ENCODE data around the gene RFTN1.

The RFTN1 gene

GRCh38 chr3:16512435-16513140, 911 bp downstream of the RFTN1 start:
- peak overlapping the region; percentile 77 to 78 for H3K27ac ChIP-seq (ENCODE audit: insufficient read depth in 1 of 2, low read depth in 1 of 2, low read length in 2 of 2, poor library complexity in 1 of 2, severe bottlenecking in 2 of 2)
- peaks cover 18 to 93% (median 79%) of the 10 kb centered on the region in 4 experiments for H3K4me1 ChIP-seq (ENCODE audit: control extremely low read depth in 1 of 4, control insufficient read depth in 4 of 4, insufficient read depth in 4 of 4, low read length in 3 of 4)
- H3K9me3 ChIP-seq (ENCODE audit: control extremely low read depth in 1 of 5, control insufficient read depth in 4 of 5, insufficient read depth in 2 of 5, low read depth in 1 of 5, low read length in 4 of 5) = no peaks in the 10 kb centered on the region
- no peaks in the 10 kb centered on the region for H3K27me3 ChIP-seq (replicated peaks in 2 of 5; ENCODE audit: control insufficient read depth in 4 of 5, insufficient read depth in 5 of 5, low read length in 4 of 5)
- ChIA-PET CTCF (interaction anchor here (0.7 to 2.5 kb wide), 10 partner anchors 15 to 221 kb away, joined by 3 to 21 read pairs (median 6); no protein-coding TSS in a partner anchor), POLR2A (interaction anchor here (0.7 to 1.5 kb wide), 3 partner anchors 18 to 46 kb away, joined by 3 to 5 read pairs (median 5); no protein-coding TSS in a partner anchor)
- DNase-seq = peak in 1 of 3 donors; percentile 71
- under 1% methylated on average over 31 of the region's 37 CpGs for whole genome bisulfite sequencing (ENCODE audit: insufficient coverage)
- H3K36me3 ChIP-seq (ENCODE audit: control insufficient read depth in 4 of 4, insufficient read depth in 4 of 4, low read length in 3 of 4) = no peaks in the 10 kb centered on the region
- peak overlapping the region; percentile 74 to 96 (median 87) for H3K4me3 ChIP-seq (ENCODE audit: control insufficient read depth in 1 of 7, extremely low read depth in 1 of 7, insufficient read depth in 4 of 7, low read depth in 2 of 7, low read length in 6 of 7)

DNA sequence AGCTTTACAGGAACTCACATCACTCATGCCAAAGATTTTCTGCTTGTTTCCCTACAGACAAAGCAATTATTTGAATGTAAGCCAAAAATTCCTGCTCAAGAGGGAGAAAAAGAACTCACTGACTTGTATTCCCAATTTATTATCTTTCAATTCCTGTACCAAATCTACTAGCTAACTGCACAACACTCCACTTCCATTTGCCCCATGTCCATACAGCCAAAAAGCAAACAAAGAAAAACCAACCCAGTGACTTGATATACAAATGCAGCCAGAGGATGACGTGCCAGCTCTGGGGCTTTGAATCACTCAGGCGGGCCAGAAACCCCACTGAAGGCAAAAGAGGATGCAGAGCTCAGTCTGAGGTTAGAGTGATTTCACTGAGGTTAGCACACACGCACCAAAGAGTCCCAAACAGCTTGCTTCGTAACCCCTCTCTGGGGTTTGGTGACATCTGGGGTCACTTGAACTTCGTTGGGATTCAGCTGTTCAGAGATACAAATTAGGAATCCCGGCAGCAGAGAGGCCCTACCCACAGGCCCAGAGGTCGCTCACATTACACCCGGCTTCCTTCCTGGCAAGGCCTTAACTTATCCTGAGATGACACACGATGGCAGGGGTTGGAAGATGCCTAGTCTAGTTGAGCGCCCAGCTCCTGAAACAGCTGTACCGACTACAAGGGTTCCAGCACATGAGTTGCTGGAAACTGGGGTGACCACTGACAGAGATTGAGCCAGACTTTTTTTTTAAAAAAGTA, 1.6 kb downstream of the RFTN1 start:
- Histone ChIP-seq H3K4me1 (ENCODE audit: control extremely low read depth in 1 of 4, control insufficient read depth in 4 of 4, insufficient read depth in 4 of 4, low read length in 3 of 4) (peaks cover 18 to 90% (median 73%) of the 10 kb centered on the region in 4 experiments), H3K27ac (ENCODE audit: insufficient read depth in 1 of 2, low read depth in 1 of 2, low read length in 2 of 2, poor library complexity in 1 of 2, severe bottlenecking in 2 of 2) (peak overlapping the region; percentile 77 to 78)
- WGBS (ENCODE audit: insufficient coverage) = 0% methylated on average over 8 of the region's 11 CpGs

DNA sequence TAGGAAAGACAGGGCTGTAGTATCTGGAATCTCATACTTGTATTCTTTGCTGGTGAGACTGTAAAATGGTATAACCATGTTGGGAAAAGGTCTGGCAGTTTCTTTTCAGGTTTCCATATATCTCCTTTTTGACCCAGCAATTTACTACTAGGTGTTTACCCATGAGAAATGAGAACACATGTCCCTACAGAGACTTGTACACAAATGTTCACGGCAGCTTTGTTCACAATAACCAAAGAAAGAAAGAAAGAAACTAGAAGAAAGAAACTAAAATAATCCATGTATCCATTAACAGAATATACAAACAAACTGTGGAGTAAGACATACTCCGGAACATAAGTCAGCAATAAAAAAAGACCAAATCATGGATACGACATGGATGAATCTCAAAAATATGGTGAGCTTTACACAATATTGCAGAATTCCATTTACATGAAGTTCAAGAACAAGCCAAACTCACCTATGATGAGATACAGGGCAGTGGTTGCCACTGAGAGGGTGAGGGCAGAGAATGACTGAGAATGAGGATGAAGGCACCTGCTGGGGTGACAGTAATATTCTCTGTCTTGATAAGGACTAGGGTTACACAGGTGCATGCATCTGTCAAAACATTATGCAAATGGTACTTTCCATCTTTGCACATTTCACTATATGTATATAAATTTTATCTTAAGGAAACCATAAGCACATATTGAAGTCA, 2.7 kb downstream of the RFTN1 start:
- ChIA-PET POLR2A (no interaction called here), CTCF (interaction anchor here (0.6 to 2.5 kb wide), 8 partner anchors 13 to 66 kb away, joined by 3 to 21 read pairs (median 4); no protein-coding TSS in a partner anchor)
- Histone ChIP-seq H3K27ac (ENCODE audit: insufficient read depth in 1 of 2, low read depth in 1 of 2, low read length in 2 of 2, poor library complexity in 1 of 2, severe bottlenecking in 2 of 2) (peak overlapping the region in 1 of 2 experiments; percentile 78), H3K27me3 (replicated peaks in 2 of 5; ENCODE audit: control insufficient read depth in 4 of 5, insufficient read depth in 5 of 5, low read length in 4 of 5) (no peaks in the 10 kb centered on the region), H3K9me3 (ENCODE audit: control extremely low read depth in 1 of 5, control insufficient read depth in 4 of 5, insufficient read depth in 2 of 5, low read depth in 1 of 5, low read length in 4 of 5) (no peaks in the 10 kb centered on the region), H3K4me1 (ENCODE audit: control extremely low read depth in 1 of 4, control insufficient read depth in 4 of 4, insufficient read depth in 4 of 4, low read length in 3 of 4) (peaks cover 16 to 79% (median 62%) of the 10 kb centered on the region in 4 experiments), H3K4me3 (ENCODE audit: control insufficient read depth in 1 of 7, extremely low read depth in 1 of 7, insufficient read depth in 4 of 7, low read depth in 2 of 7, low read length in 6 of 7) (no peak overlapping the region), H3K36me3 (ENCODE audit: control insufficient read depth in 4 of 4, insufficient read depth in 4 of 4, low read length in 3 of 4) (peaks cover 0 to 9% (median 0%) of the 10 kb centered on the region in 4 experiments)
- DNase-seq = no peak
- WGBS (ENCODE audit: insufficient coverage) = no CpG with 5 or more reads among the region's 3 CpGs

More for the DNA sequence above, 1.6 kb downstream of the RFTN1 start:
- H3K9me3 ChIP-seq (ENCODE audit: control extremely low read depth in 1 of 5, control insufficient read depth in 4 of 5, insufficient read depth in 2 of 5, low read depth in 1 of 5, low read length in 4 of 5) = no peaks in the 10 kb centered on the region
- H3K36me3 ChIP-seq (ENCODE audit: control insufficient read depth in 4 of 4, insufficient read depth in 4 of 4, low read length in 3 of 4) = no peaks in the 10 kb centered on the region
- CTCF ChIA-PET = interaction anchor here (0.9 to 2.5 kb wide), 12 partner anchors 9 to 220 kb away, joined by 3 to 21 read pairs (median 4); no protein-coding TSS in a partner anchor
- no peaks in the 10 kb centered on the region for H3K27me3 ChIP-seq (replicated peaks in 2 of 5; ENCODE audit: control insufficient read depth in 4 of 5, insufficient read depth in 5 of 5, low read length in 4 of 5)
- POLR2A ChIA-PET = interaction anchor here (0.7 to 1.5 kb wide), 3 partner anchors 17 to 45 kb away, joined by 3 to 5 read pairs (median 5); no protein-coding TSS in a partner anchor
- peak overlapping the region in 6 of 7 experiments; percentile 85 to 96 (median 88) for H3K4me3 ChIP-seq (ENCODE audit: control insufficient read depth in 1 of 7, extremely low read depth in 1 of 7, insufficient read depth in 4 of 7, low read depth in 2 of 7, low read length in 6 of 7)
- DNase-seq = peak; percentile 92 to 98 (median 98)

GRCh38 chr3:16509721-16510619, 3.5 kb downstream of the RFTN1 start:
- Histone ChIP-seq H3K36me3 (ENCODE audit: control insufficient read depth in 4 of 4, insufficient read depth in 4 of 4, low read length in 3 of 4) (peaks cover 0 to 16% (median 2%) of the 10 kb centered on the region in 4 experiments), H3K4me3 (ENCODE audit: control insufficient read depth in 1 of 7, extremely low read depth in 1 of 7, insufficient read depth in 4 of 7, low read depth in 2 of 7, low read length in 6 of 7) (no peak overlapping the region), H3K9me3 (ENCODE audit: control extremely low read depth in 1 of 5, control insufficient read depth in 4 of 5, insufficient read depth in 2 of 5, low read depth in 1 of 5, low read length in 4 of 5) (no peaks in the 10 kb centered on the region), H3K27ac (ENCODE audit: insufficient read depth in 1 of 2, low read depth in 1 of 2, low read length in 2 of 2, poor library complexity in 1 of 2, severe bottlenecking in 2 of 2) (peak overlapping the region in 1 of 2 experiments; percentile 30), H3K27me3 (replicated peaks in 2 of 5; ENCODE audit: control insufficient read depth in 4 of 5, insufficient read depth in 5 of 5, low read length in 4 of 5) (no peaks in the 10 kb centered on the region), H3K4me1 (ENCODE audit: control extremely low read depth in 1 of 4, control insufficient read depth in 4 of 4, insufficient read depth in 4 of 4, low read length in 3 of 4) (peaks cover 11 to 71% (median 55%) of the 10 kb centered on the region in 4 experiments)
- CTCF ChIA-PET = interaction anchor here (0.6 to 2.5 kb wide), 3 partner anchors 12 to 65 kb away, joined by 3 to 21 read pairs (median 3); no protein-coding TSS in a partner anchor
- 89% methylated on average over 8 of the region's 10 CpGs for WGBS (ENCODE audit: insufficient coverage)
- no peak for DNase-seq
- POLR2A ChIA-PET = no interaction called here

DNA sequence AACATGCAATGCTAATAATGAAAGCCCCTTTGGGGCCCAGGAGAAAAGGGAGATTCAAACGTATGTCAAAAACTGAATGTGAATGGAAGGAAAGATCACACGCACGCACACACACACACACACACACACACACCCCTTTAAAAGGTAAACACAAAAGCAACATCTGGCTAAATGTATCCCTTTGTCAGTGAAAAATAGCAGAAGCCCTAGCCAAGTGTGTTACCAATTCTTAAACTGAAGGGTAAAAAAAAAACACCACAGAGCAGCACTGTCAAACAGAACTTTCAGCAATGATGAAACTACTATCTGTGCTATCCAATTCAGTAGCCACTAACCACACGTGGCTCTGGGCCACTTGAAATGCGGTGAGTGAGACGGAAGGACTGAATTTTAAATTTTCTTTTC, 4.9 kb downstream of the RFTN1 start:
- DNase-seq = peak in 2 of 3 donors; percentile 75 to 80
- H3K4me1 ChIP-seq (ENCODE audit: control extremely low read depth in 1 of 4, control insufficient read depth in 4 of 4, insufficient read depth in 4 of 4, low read length in 3 of 4) = peaks cover 11 to 60% (median 45%) of the 10 kb centered on the region in 4 experiments
- H3K4me3 ChIP-seq (ENCODE audit: control insufficient read depth in 1 of 7, extremely low read depth in 1 of 7, insufficient read depth in 4 of 7, low read depth in 2 of 7, low read length in 6 of 7) = no peak overlapping the region
- WGBS (ENCODE audit: insufficient coverage) = no CpG with 5 or more reads among the region's 6 CpGs
- H3K36me3 ChIP-seq (ENCODE audit: control insufficient read depth in 4 of 4, insufficient read depth in 4 of 4, low read length in 3 of 4) = peaks cover 0 to 23% (median 5%) of the 10 kb centered on the region in 4 experiments
- ChIA-PET POLR2A (no interaction called here), CTCF (interaction anchor here (0.8 to 2.0 kb wide), 4 partner anchors 9 to 214 kb away, joined by 3 to 9 read pairs (median 6); no protein-coding TSS in a partner anchor)
- H3K9me3 ChIP-seq (ENCODE audit: control extremely low read depth in 1 of 5, control insufficient read depth in 4 of 5, insufficient read depth in 2 of 5, low read depth in 1 of 5, low read length in 4 of 5) = no peaks in the 10 kb centered on the region
- H3K27me3 ChIP-seq (replicated peaks in 2 of 5; ENCODE audit: control insufficient read depth in 4 of 5, insufficient read depth in 5 of 5, low read length in 4 of 5) = no peaks in the 10 kb centered on the region
- H3K27ac ChIP-seq (ENCODE audit: insufficient read depth in 1 of 2, low read depth in 1 of 2, low read length in 2 of 2, poor library complexity in 1 of 2, severe bottlenecking in 2 of 2) = no peak overlapping the region

GRCh38 chr3:16508243-16508578, 5.3 kb downstream of the RFTN1 start:
- Histone ChIP-seq H3K27ac (ENCODE audit: insufficient read depth in 1 of 2, low read depth in 1 of 2, low read length in 2 of 2, poor library complexity in 1 of 2, severe bottlenecking in 2 of 2) (no peak overlapping the region), H3K4me3 (ENCODE audit: control insufficient read depth in 1 of 7, extremely low read depth in 1 of 7, insufficient read depth in 4 of 7, low read depth in 2 of 7, low read length in 6 of 7) (no peak overlapping the region), H3K27me3 (replicated peaks in 2 of 5; ENCODE audit: control insufficient read depth in 4 of 5, insufficient read depth in 5 of 5, low read length in 4 of 5) (no peaks in the 10 kb centered on the region), H3K36me3 (ENCODE audit: control insufficient read depth in 4 of 4, insufficient read depth in 4 of 4, low read length in 3 of 4) (peaks cover 0 to 26% (median 5%) of the 10 kb centered on the region in 4 experiments), H3K4me1 (ENCODE audit: control extremely low read depth in 1 of 4, control insufficient read depth in 4 of 4, insufficient read depth in 4 of 4, low read length in 3 of 4) (peaks cover 11 to 60% (median 45%) of the 10 kb centered on the region in 4 experiments), H3K9me3 (ENCODE audit: control extremely low read depth in 1 of 5, control insufficient read depth in 4 of 5, insufficient read depth in 2 of 5, low read depth in 1 of 5, low read length in 4 of 5) (no peaks in the 10 kb centered on the region)
- ChIA-PET POLR2A (no interaction called here), CTCF (interaction anchor here (0.8 to 2.0 kb wide), 4 partner anchors 9 to 59 kb away, joined by 3 to 9 read pairs (median 6); no protein-coding TSS in a partner anchor)
- 75% methylated on average over 4 of the region's 4 CpGs for WGBS (ENCODE audit: insufficient coverage)
- no peak for DNase-seq
